LNCAP (cell line): ENCODE measurements around the gene FICD.

Experiments
- CTCF ChIP-seq: fragments of 450-650 bp; IDR thresholded peaks from 2 replicates; pipeline ENCODE4 v1.5.1; 2017; ENCODE audit warnings: mild to moderate bottlenecking

FICD gene

GRCh38 chr12:108551535-108551934, 36.5 kb downstream of the FICD start:
- no peak for TF ChIP-seq CTCF

- TF ChIP-seq CTCF: no peak
Measured at GRCh38 chr12:108553799-108554198, 38.7 kb downstream of the FICD start.

- no peak for TF ChIP-seq CTCF
Measured at GRCh38 chr12:108559007-108559655, 44.1 kb downstream of the FICD start.

GRCh38 chr12:108559748-108560147, 44.7 kb downstream of the FICD start:
- TF ChIP-seq CTCF: no peak; the same call in 1 of the 2 replicates

DNA sequence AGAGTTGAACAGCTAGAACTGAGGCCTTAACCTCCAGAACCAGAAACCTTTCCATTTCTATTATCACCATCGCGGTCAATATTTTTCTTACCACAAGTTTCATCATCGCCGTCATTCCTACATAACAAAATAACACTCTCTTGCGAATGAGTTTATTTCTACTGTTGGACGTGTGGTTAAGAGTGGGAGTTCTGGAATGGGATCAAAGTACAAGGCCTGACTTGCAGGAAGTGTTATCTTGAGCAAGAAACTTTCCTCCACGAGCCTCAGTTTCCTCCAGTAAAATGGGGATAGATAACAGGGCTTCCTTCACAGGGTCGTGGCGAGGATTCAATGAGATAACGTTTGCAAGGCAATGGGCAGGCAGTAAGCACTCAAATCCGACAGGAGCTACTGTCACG, 45.2 kb downstream of the FICD start:
- TF ChIP-seq CTCF: no peak

- TF ChIP-seq CTCF: no peak
Measured at GRCh38 chr12:108560752-108561719, 46.0 kb downstream of the FICD start, which contains the start of gene SART3. Gene SART3 (minus strand): TSS chr12:108561173. CDS start chr12:108561154, 19 bp downstream.

DNA sequence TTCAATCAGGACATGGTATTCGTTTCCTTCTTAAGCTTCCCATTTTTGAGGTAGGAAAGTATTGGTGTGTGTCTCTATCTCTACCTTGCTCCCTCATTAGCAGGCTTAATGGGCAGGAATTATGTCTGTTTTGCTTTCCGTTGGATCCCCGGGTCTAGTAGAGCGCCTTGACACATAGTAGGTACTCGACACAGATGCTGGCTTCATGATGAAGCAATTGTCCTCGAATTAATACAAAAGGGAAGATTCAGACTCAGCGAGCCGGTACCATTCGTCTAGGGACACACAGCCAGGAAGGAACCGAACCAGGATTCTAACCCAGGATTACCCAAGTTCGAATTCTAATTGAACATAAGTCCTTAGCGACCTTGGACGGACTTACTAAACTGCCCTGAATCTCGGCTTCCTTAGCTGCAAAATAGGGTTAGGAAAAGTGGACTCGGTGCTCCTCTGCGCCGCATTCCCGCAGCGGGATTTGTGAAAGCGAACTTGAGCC, 46.8 kb downstream of the FICD start:
- no peak for TF ChIP-seq CTCF
